GM12864 (cell line): Measurements from ENCODE around the gene AMACR.
"Not testable (repeated sequence)": the region's sequence is repeated elsewhere in the genome, so short reads cannot be mapped to it uniquely, and the experiment has no call there.

Experiments
- DNase-seq: peaks from one replicate; pipeline ENCODE4 v3.0.0-alpha.2; 2011; ENCODE audit warnings: low read depth
- H3K4me3 ChIP-seq: 2 replicates; pipeline ENCODE4 v1.5.1; 2011; ENCODE audit warnings: mild to moderate bottlenecking, low read depth, low read length, control low read depth
- CTCF ChIP-seq: IDR thresholded peaks from 2 replicates; pipeline ENCODE4 v1.5.1; 2011; ENCODE audit warnings: low read depth, mild to moderate bottlenecking, moderate library complexity, low read length, control low read depth, inconsistent platforms; ENCODE audit errors: missing control alignments

Gene AMACR

GRCh38 chr5:34016750-34017149, 8.9 kb upstream of the AMACR start:
- no peak for DNase-seq
- TF ChIP-seq CTCF = no peak
- H3K4me3 ChIP-seq = no peak overlapping the region

- no peak overlapping the region for H3K4me3 ChIP-seq
Observed at GRCh38 chr5:34016222-34016621, 8.4 kb upstream of the AMACR start.

GRCh38 chr5:34015120-34015822, 7.4 kb upstream of the AMACR start:
- no peak for TF ChIP-seq CTCF
- no peak overlapping the region for H3K4me3 ChIP-seq
- no peak for DNase-seq

More at GRCh38 chr5:34016222-34016621, 8.4 kb upstream of the AMACR start:
- no peak for DNase-seq
- TF ChIP-seq CTCF = no peak

GRCh38 chr5:34014626-34015025, 6.8 kb upstream of the AMACR start:
- no peak overlapping the region for H3K4me3 ChIP-seq
- no peak for DNase-seq
- no peak for TF ChIP-seq CTCF

- no peak overlapping the region for H3K4me3 ChIP-seq
Observed at GRCh38 chr5:34013547-34013946, 5.7 kb upstream of the AMACR start.

GRCh38 chr5:34012791-34013190, 4.9 kb upstream of the AMACR start:
- TF ChIP-seq CTCF = no peak

More at GRCh38 chr5:34013547-34013946, 5.7 kb upstream of the AMACR start:
- TF ChIP-seq CTCF = no peak
- no peak for DNase-seq

GRCh38 chr5:34011536-34011935, 3.7 kb upstream of the AMACR start:
- no peak overlapping the region for H3K4me3 ChIP-seq
- no peak for DNase-seq
- TF ChIP-seq CTCF = no peak

More at GRCh38 chr5:34012791-34013190, 4.9 kb upstream of the AMACR start:
- no peak for DNase-seq
- H3K4me3 ChIP-seq = no peak overlapping the region

GRCh38 chr5:34010146-34010545, 2.3 kb upstream of the AMACR start:
- not testable (repeated sequence) for DNase-seq, H3K4me3 ChIP-seq
